Lung (tissue), 12 donors: ENCODE data around the gene HPS4. TPM values are rescaled to one million over a fixed set of nuclear protein-coding genes. Genes with fewer than 3 reads are reported as not detected.
"Not testable (repeated sequence)": the region's sequence is repeated elsewhere in the genome, so short reads cannot be mapped to it uniquely, and the experiment has no call there.

ENCODE experiments used
- ATAC-seq: fragments of 200-7000 bp; cut with Tn5 transposase; one replicate; pipeline ENCODE4 v1.9.1; 2020; ENCODE audit warnings: moderate number of reproducible peaks; ENCODE audit not compliant: insufficient read depth, low FRiP score
- DNase-seq, 3 donors: peaks; one replicate each; pipeline ENCODE4 v3.0.0-alpha.2; 2013 to 2017
- H3K27ac ChIP-seq, 2 donors: one replicate each; pipeline ENCODE4 v1.5.1; 2013; ENCODE audit warnings: mild to moderate bottlenecking in 2 of 2, moderate library complexity in 2 of 2, control low read depth in 1 of 2, inconsistent platforms in 1 of 2, low read depth in 1 of 2, low read length in 1 of 2
- H3K27me3 ChIP-seq, 3 donors: one replicate each; pipeline ENCODE4 v1.5.1; 2013; ENCODE audit warnings: low read length in 2 of 3; ENCODE audit not compliant: control insufficient read depth in 3 of 3, insufficient read depth in 3 of 3
- H3K36me3 ChIP-seq, 4 donors: one replicate each; pipeline ENCODE4 v1.5.1; 2013; ENCODE audit warnings: low read length in 4 of 4, mild to moderate bottlenecking in 1 of 4, moderate library complexity in 1 of 4; ENCODE audit not compliant: control insufficient read depth in 4 of 4, insufficient read depth in 4 of 4
- H3K4me1 ChIP-seq, 5 donors: one replicate each; pipeline ENCODE4 v1.5.1; 2013; ENCODE audit warnings: low read length in 5 of 5, mild to moderate bottlenecking in 2 of 5, moderate library complexity in 1 of 5; ENCODE audit not compliant: control insufficient read depth in 5 of 5, insufficient read depth in 5 of 5
- H3K4me3 ChIP-seq: one replicate; pipeline ENCODE4 v1.5.1; 2013; ENCODE audit warnings: mild to moderate bottlenecking, control low read depth, moderate library complexity
- H3K9ac ChIP-seq, 2 donors: one replicate each; pipeline ENCODE4 v1.5.1; 2013; ENCODE audit warnings: low read length in 2 of 2, control low read depth in 1 of 2; ENCODE audit not compliant: insufficient read depth in 1 of 2
- H3K9me3 ChIP-seq, 4 donors: one replicate each; pipeline ENCODE4 v1.5.1; 2013; ENCODE audit warnings: low read length in 3 of 4, mild to moderate bottlenecking in 1 of 4, moderate library complexity in 1 of 4; ENCODE audit not compliant: control insufficient read depth in 4 of 4, insufficient read depth in 3 of 4
- WGBS, 2 donors: extraction: QIAGEN DNeasy Blood & Tissue Kit; methylation state at CpG; one replicate each; pipeline ENCODE4 v1.1.7; 2013; 5-methylcytosine and 5-hydroxymethylcytosine counted together
- polyA plus RNA-seq, 2 donors: library from polyadenylated mRNA; stranded (reverse); fragments of 200-250 nt; gene quantifications; one replicate each; pipeline ENCODE4 v1.2.1, GENCODE V29; 2013
- total RNA-seq, 2 donors: library from RNA; depleted of rRNA in 1 of 2; stranded (reverse); fragments of >200 nt in 1 of 2; gene quantifications; one replicate each; pipeline ENCODE4 v1.2.1, GENCODE V29; 2014 to 2021
- TF ChIP-seq, protein P1 (sequence below): IDR thresholded peaks from 2 replicates; pipeline ENCODE4 v1.5.1; 2012; ENCODE audit warnings: mild to moderate bottlenecking; ENCODE audit errors: control extremely low read depth, extremely low read depth
- donor health status: control.
- donor health status: control.
- donor health status: Bipolar disorder and iron deficiency.
- donor health status: healthy.
- donor health status: DM: yes; HTN: yes; CAD: no.

Gene HPS4
- total and polyA plus RNA-seq, 4 donors: 14.0 to 48.5 (median 23.4) TPM

DNA sequence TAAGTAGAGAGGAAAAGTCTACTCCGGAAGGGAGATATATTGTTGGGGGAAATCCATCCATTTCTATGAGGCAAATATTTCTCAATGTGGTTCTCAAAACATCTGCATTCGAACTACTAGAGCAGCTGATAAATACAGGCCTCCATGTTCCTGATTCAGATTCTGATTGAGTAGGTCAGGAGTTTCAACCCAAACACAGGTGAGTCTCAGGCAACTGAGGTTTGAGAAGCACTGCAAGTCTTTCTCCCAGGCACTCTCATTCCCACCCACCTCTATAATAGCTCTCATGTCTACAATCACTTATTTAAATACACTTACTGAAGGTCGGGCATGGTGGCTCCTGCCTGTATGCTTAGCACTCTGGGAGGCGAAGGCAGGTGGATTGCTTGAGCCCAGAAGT, 69.2 kb downstream of the HPS4 start:
- Histone ChIP-seq H3K9ac (no peak overlapping the region), H3K27me3 (peaks cover 4 to 28% (median 5%) of the 10 kb centered on the region in 3 donors), H3K4me3 (no peak overlapping the region), H3K9me3 (peaks cover 0 to 4% (median 0%) of the 10 kb centered on the region in 4 donors), H3K27ac (no peak overlapping the region), H3K4me1 (no peaks in the 10 kb centered on the region), H3K36me3 (no peaks in the 10 kb centered on the region)
- 86 to 88% methylated on average over 4 of the region's 4 CpGs for whole genome bisulfite sequencing, 2 donors
- DNase-seq (no peak), ATAC-seq (no peak)
- TF ChIP-seq, protein P1, sequence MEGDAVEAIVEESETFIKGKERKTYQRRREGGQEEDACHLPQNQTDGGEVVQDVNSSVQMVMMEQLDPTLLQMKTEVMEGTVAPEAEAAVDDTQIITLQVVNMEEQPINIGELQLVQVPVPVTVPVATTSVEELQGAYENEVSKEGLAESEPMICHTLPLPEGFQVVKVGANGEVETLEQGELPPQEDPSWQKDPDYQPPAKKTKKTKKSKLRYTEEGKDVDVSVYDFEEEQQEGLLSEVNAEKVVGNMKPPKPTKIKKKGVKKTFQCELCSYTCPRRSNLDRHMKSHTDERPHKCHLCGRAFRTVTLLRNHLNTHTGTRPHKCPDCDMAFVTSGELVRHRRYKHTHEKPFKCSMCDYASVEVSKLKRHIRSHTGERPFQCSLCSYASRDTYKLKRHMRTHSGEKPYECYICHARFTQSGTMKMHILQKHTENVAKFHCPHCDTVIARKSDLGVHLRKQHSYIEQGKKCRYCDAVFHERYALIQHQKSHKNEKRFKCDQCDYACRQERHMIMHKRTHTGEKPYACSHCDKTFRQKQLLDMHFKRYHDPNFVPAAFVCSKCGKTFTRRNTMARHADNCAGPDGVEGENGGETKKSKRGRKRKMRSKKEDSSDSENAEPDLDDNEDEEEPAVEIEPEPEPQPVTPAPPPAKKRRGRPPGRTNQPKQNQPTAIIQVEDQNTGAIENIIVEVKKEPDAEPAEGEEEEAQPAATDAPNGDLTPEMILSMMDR: no peak

DNA sequence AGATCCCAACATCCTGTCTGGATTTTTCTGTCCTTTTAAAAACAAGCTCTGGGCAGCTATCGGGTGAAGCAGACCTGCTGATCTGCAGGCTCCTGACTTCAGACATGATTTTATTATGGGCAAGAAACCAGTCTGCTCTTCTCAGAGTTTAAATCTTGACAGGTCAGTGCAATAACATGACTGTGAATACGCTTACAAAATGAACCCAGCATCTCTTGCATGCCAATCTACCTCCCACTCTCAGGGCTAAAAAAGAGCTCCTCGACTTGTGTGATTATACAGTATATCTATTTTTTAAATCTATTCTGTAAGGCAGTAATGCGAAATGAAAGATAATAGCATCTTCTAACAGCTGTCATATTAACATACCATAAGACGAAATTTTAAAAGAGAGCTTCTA, 73.2 kb downstream of the HPS4 start:
- DNase-seq (no peak), ATAC-seq (no peak)
- Histone ChIP-seq H3K9ac (no peak overlapping the region), H3K9me3 (peaks cover 0 to 4% (median 0%) of the 10 kb centered on the region in 4 donors), H3K27me3 (peaks cover 5 to 19% (median 6%) of the 10 kb centered on the region in 3 donors), H3K4me3 (no peak overlapping the region), H3K36me3 (no peaks in the 10 kb centered on the region), H3K27ac (no peak overlapping the region), H3K4me1 (no peaks in the 10 kb centered on the region)
- WGBS, 2 donors: 76 to 87% methylated on average over 5 of the region's 5 CpGs
- TF ChIP-seq, protein P1: no peak

DNA sequence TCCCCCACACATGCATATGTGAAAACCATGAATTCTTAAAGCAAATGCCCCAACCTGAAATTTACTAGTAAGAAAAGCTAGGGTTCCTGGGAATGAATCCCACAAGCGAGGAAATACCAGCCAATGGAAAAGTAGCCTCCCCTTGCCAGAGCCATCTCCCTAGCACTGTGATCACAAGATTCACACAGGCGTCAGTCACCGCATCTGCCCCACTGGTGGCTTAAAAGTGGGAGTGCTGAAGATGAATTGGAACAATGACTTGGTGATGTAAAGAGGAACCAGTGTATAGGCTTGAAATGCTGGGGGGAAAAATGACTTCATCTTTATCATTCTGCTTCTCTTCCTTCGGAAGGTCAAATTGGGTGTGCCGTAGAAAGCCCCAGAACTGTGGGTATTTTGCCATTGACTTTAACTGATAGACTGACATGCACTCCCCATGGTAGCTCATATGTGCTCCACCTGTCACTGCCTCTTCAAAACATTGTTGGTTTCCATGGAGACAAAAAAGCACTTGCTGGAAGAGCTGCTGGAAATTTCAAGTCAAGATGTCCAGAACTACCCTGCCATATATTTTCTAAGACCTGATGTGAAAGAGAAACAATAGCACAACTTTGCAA, 73.8 kb downstream of the HPS4 start:
- Histone ChIP-seq H3K27me3 (peaks cover 4 to 17% (median 6%) of the 10 kb centered on the region in 3 donors), H3K9me3 (peaks cover 0 to 4% (median 0%) of the 10 kb centered on the region in 4 donors), H3K4me3 (no peak overlapping the region), H3K27ac (no peak overlapping the region), H3K9ac (no peak overlapping the region), H3K4me1 (no peaks in the 10 kb centered on the region), H3K36me3 (no peaks in the 10 kb centered on the region)
- ATAC-seq (no peak), DNase-seq (no peak)
- TF ChIP-seq, protein P1: no peak
- WGBS, 2 donors: 57 to 77% methylated on average over 5 of the region's 5 CpGs

DNA sequence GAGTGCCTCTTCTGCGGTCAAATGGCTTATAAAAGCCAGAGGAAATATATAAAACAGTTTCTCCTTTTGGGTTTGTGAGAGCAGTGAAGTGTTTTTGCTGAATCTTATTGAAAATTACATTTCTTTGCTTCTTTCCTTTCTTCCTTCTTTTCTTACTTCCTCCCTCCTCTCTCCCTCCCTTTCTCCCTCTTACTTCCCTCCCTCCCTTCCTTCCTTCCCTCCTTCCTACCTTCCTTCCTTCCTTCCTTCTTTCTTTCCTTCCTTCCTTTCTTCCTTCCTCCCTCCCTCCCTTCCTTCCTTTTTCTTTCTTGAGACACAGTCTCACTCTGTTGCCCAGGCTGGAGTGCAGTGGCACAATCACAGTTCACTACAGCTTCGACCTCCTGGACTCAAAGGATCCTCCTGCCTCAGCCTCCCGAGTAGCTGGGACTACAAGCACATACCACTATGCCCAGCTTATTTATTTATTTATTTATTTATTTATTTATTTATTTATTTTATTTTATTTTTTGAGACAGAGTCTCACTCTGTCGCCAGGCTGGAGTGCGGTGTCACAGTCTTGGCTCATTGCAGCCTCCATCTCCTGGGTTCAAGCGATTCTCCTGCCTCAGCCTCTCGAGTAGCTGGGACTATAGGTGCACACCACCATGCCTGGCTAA, 74.9 kb downstream of the HPS4 start:
- not testable (repeated sequence) for H3K9me3 ChIP-seq, DNase-seq, H3K36me3 ChIP-seq, H3K9ac ChIP-seq, H3K27ac ChIP-seq, ATAC-seq, H3K4me1 ChIP-seq, H3K4me3 ChIP-seq
- peaks cover 0 to 13% (median 8%) of the 10 kb centered on the region in 3 donors for H3K27me3 ChIP-seq
- WGBS, 2 donors: 88 to 95% methylated on average over 7 of the region's 7 CpGs
